ENCODE results near the gene SMO. TPM values are rescaled to one million over a fixed set of nuclear protein-coding genes. Genes with fewer than 3 reads are reported as not detected.

SMO gene
- total and polyA plus RNA-seq, 9 of the 15 experiments (the other 6 are each of a cell fraction or from before 2014, with no cell fraction given): 0.05 to 0.13 (median 0.10) TPM; not detected in 5

DNA sequence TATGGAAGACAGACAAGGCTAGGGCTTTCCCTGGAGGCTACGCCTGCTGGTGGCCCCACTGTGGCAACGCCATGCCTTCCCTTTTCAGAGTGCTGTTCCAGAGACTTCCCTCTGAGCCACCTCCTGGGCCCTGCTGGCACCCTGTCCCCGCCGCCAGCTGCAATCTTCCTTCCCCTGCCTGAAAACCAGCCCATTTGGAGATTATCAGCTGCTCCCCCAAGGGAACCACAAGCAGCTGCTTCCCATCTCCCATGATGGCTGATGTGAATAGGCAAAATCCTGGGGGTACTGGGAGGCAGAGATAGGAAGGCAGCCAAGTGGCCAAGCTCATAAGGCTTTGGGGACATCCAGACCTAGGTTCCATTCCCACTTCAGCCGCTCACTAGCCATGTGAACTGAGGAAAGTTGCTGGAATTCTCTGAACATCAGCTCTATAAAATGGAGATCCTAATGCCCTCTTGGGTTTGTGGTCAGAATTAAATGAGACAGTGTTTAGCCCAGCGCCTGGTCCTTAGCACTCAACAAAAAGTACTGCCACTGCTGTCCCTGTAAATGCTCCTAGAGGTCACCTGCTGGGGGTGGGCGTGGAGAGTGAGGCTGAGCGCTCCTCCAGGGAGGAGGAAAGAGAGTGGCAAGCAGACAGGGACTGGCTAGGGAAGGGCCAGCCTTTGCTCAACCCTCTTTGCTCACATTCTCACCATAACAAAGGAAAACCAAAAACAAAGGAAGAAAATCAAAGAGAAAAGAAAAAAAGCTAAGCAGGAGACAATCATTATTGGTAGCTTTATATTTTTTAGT, 38.0 kb upstream of the SMO start (continued):
- TF ChIP-seq, protein P1, sequence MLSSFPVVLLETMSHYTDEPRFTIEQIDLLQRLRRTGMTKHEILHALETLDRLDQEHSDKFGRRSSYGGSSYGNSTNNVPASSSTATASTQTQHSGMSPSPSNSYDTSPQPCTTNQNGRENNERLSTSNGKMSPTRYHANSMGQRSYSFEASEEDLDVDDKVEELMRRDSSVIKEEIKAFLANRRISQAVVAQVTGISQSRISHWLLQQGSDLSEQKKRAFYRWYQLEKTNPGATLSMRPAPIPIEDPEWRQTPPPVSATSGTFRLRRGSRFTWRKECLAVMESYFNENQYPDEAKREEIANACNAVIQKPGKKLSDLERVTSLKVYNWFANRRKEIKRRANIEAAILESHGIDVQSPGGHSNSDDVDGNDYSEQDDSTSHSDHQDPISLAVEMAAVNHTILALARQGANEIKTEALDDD (IDR thresholded peaks at IDR 0.05): no peak
- TF ChIP-seq, protein P2, sequence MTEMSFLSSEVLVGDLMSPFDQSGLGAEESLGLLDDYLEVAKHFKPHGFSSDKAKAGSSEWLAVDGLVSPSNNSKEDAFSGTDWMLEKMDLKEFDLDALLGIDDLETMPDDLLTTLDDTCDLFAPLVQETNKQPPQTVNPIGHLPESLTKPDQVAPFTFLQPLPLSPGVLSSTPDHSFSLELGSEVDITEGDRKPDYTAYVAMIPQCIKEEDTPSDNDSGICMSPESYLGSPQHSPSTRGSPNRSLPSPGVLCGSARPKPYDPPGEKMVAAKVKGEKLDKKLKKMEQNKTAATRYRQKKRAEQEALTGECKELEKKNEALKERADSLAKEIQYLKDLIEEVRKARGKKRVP (CRISPR knock-in tag; IDR thresholded peaks at IDR 0.05): peak; percentile 84
- TF ChIP-seq PRMT5 (CRISPR knock-in tag; IDR thresholded peaks at IDR 0.05) (no peak), SLC30A9 (CRISPR knock-in tag; IDR thresholded peaks at IDR 0.05) (no peak), YY1 (IDR thresholded peaks at IDR 0.05; ENCODE audit: borderline replicate concordance in 1 of 3, control insufficient read depth in 1 of 3, extremely low read depth in 1 of 3, insufficient read depth in 3 of 3, insufficient read length in 1 of 3, insufficient replicate concordance in 2 of 3, low read depth in 1 of 3, low read length in 2 of 3) (peak in 1 of 3 experiments; percentile 38), PCBP1 (IDR thresholded peaks at IDR 0.05; ENCODE audit: low read depth, low read length, poor library complexity, severe bottlenecking) (no peak), NFRKB (IDR thresholded peaks at IDR 0.05; ENCODE audit: low read depth) (no peak), SMARCB1 (IDR thresholded peaks at IDR 0.05; ENCODE audit: insufficient read length, low read depth) (no peak), CREM (IDR thresholded peaks at IDR 0.05; ENCODE audit: low read depth) (peak; percentile 56; the same call in 1 of the 2 replicates), ZNF639 (CRISPR knock-in tag; conservative IDR thresholded peaks at IDR 0.05 in 1 of 2, IDR thresholded peaks at IDR 0.05 in 1 of 2) (peak in 1 of 2 experiments; percentile 89; a peak in 2 of 4 replicates), SRSF3 (IDR thresholded peaks at IDR 0.05; ENCODE audit: insufficient read depth, low read length) (no peak), ELF4 (CRISPR knock-in tag; IDR thresholded peaks at IDR 0.05) (peak; percentile 97), ZNF133 (CRISPR knock-in tag; IDR thresholded peaks at IDR 0.05) (no peak), ZNF165 (CRISPR knock-in tag; IDR thresholded peaks at IDR 0.05; ENCODE audit: borderline replicate concordance) (no peak), ZNF253 (CRISPR knock-in tag; conservative IDR thresholded peaks at IDR 0.05) (no peak), ZC3H11A (IDR thresholded peaks at IDR 0.05; ENCODE audit: low read depth, low read length) (no peak)
- TF ChIP-seq, protein P3, sequence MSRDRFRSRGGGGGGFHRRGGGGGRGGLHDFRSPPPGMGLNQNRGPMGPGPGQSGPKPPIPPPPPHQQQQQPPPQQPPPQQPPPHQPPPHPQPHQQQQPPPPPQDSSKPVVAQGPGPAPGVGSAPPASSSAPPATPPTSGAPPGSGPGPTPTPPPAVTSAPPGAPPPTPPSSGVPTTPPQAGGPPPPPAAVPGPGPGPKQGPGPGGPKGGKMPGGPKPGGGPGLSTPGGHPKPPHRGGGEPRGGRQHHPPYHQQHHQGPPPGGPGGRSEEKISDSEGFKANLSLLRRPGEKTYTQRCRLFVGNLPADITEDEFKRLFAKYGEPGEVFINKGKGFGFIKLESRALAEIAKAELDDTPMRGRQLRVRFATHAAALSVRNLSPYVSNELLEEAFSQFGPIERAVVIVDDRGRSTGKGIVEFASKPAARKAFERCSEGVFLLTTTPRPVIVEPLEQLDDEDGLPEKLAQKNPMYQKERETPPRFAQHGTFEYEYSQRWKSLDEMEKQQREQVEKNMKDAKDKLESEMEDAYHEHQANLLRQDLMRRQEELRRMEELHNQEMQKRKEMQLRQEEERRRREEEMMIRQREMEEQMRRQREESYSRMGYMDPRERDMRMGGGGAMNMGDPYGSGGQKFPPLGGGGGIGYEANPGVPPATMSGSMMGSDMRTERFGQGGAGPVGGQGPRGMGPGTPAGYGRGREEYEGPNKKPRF (IDR thresholded peaks at IDR 0.05; ENCODE audit: low read depth, low read length): no peak
- TF ChIP-seq, protein P4, sequence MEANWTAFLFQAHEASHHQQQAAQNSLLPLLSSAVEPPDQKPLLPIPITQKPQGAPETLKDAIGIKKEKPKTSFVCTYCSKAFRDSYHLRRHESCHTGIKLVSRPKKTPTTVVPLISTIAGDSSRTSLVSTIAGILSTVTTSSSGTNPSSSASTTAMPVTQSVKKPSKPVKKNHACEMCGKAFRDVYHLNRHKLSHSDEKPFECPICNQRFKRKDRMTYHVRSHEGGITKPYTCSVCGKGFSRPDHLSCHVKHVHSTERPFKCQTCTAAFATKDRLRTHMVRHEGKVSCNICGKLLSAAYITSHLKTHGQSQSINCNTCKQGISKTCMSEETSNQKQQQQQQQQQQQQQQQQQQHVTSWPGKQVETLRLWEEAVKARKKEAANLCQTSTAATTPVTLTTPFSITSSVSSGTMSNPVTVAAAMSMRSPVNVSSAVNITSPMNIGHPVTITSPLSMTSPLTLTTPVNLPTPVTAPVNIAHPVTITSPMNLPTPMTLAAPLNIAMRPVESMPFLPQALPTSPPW (CRISPR knock-in tag; IDR thresholded peaks at IDR 0.05): peak; percentile 75

Measured in K562 (cell line).